GM21390 (cell line): Measurements from ENCODE around the gene SLC9A5.

ENCODE experiments used
- ATAC-seq: cut with Tn5 transposase; IDR thresholded peaks from one replicate; pipeline ENCODE4 v1.9.1; 2021; ENCODE audit not compliant: unreplicated experiment

The SLC9A5 gene, protein sequence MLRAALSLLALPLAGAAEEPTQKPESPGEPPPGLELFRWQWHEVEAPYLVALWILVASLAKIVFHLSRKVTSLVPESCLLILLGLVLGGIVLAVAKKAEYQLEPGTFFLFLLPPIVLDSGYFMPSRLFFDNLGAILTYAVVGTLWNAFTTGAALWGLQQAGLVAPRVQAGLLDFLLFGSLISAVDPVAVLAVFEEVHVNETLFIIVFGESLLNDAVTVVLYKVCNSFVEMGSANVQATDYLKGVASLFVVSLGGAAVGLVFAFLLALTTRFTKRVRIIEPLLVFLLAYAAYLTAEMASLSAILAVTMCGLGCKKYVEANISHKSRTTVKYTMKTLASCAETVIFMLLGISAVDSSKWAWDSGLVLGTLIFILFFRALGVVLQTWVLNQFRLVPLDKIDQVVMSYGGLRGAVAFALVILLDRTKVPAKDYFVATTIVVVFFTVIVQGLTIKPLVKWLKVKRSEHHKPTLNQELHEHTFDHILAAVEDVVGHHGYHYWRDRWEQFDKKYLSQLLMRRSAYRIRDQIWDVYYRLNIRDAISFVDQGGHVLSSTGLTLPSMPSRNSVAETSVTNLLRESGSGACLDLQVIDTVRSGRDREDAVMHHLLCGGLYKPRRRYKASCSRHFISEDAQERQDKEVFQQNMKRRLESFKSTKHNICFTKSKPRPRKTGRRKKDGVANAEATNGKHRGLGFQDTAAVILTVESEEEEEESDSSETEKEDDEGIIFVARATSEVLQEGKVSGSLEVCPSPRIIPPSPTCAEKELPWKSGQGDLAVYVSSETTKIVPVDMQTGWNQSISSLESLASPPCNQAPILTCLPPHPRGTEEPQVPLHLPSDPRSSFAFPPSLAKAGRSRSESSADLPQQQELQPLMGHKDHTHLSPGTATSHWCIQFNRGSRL

DNA sequence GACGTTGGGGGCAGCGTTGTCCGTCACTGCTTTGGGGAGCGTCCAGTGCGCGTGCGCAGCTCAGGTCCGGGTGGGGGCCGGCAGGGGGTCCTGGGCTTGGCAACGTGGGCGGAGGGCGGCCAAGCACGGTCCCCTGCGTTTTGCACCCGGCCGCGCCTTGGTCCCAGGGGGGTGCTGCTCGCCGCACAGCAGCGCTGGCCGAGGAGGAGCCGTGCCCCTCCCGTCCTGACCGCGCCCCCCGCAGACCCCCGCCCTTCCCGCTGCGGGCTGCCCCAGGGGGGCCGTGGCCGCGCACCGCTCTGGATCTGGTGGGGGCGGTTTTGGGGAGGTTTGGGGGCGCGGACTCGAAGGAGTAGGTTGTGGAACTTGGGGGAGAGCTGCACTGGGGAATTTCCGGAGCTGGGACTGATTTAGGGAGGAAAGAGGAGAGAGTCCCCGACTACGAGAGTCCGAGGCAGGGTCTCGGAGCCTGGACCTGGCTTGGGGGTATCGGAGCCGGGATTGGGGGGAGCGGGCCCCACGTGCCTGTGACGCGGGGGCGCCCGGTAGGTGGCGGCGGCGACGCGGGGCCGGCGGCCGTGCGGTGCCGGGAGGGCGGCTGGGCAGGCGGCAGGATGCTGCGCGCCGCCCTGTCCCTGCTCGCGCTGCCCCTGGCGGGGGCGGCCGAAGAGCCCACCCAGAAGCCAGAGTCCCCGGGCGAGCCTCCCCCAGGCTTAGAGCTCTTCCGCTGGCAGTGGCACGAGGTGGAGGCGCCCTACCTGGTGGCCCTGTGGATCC is at the start of gene SLC9A5:
Gene SLC9A5, plus strand, starts transcription at position 579 of the 777 bp plus-strand sequence. Its CDS starts 36 bp downstream, at position 615.
- ATAC-seq: no peak

DNA sequence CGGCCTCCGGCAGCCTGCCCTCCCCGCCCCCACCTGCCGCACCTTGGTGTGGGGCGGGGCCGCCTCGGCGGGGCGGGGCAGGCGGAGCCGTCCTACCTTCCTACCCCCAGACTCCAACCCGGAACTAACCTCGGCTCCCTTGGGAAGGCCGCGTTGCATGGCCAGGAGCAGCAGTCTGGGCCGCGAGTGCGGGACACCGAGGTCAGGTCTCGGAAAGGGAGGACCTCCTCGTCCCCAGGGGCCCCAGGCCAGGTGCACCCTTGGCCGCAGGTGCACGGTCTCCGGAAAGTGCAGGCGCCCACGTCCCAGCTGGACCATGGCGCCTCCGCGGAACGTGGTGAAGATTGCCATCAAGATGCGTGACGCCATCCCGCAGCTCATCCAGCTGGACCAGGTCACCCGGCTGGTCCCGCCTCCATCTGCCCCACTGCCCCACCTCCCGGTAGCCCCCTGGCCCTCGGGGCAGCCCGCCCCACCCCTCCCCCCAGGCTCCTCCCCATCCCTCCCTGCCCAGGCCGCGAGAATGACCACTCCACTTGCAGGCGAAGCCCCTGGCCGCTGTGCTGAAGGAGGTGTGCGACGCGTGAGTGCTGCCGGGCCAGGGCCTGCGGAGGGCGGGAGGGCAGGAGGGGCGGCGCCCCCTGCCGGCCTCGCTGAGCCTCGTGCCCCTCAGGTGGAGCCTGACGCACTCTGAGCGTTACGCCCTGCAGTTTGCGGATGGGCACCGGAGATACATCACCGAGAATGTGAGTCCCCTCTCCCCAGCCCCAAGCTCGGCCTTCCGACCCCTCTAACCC is 49.6 kb upstream of the SLC9A5 start, which contains the start of gene ELMO3:
Gene ELMO3, plus strand, starts transcription at position 121 of the 797 bp plus-strand sequence. Its CDS starts 196 bp downstream, at position 317.
- ATAC-seq: no peak

DNA sequence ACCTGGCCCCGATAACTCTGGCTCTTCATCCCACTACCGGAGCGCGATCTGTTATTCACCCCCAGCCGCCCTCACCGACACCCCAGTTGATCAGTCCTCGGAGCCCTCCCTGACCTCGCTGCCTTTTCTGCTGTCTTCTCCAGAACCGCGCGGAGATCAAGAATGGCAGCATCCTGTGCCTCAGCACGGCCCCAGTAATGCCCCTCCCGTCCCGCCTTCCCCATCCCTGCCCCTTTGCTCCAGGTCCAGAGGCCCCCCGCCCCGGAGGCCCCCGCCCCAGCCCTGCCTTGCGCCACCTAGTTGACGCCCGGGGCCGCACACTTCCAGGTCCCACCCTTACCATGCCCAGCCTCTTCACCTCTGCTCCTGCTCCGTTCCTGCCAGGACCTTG is 49.0 kb upstream of the SLC9A5 start:
- no peak for ATAC-seq

DNA sequence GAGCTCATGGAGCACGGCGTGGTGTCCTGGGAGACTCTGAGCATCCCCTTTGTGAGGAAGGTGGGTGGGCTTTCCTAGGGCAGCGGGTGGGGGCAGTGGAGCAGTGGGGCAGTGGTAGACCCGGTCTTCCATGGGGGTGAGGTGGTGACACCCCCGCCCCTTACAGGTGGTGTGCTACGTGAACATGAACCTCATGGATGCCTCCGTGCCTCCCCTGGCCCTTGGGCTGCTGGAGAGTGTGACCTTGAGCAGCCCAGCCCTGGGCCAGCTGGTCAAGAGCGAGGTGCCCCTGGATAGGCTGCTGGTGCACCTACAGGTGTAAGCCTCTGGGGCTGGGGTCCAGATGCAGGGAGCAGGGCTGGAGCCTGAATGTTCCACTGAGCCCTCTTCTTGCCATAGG is 48.3 kb upstream of the SLC9A5 start:
- ATAC-seq: no peak

DNA sequence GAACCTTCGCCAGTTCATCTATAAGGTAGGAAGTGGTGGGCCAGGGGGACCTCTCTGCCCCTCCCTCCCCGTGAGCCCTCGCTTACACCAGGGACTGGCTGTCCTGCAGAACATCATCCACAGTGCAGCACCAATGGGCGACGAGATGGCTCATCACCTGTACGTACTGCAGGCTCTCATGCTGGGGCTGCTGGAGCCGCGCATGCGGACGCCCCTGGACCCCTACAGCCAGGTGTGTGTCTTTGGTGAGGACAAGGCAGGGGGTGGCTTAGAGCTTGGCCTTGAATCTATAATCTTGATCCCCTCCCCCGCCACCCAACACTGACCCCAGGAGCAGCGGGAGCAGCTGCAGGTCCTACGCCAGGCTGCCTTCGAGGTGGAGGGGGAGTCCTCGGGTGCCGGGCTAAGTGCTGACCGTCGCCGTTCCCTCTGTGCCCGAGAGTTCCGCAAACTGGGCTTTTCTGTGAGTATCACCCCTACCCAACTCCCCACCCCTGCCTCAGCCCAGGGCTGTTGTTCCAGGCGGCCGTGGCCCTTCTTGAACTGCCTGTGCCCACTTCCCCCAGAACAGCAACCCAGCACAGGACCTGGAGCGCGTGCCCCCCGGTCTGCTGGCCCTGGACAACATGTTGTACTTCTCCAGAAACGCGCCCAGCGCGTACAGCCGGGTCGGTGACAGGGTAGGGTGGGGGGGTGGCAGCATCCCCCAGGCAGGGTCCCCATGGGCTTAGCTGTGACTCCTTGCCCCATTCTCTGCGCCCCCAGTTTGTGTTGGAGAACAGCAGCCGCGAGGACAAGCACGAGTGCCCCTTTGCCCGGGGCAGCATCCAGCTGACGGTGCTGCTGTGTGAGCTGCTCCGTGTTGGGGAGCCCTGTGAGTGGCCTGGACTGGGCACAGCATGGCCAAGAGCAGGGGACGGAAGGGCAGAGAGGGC is 47.1 kb upstream of the SLC9A5 start:
- no peak for ATAC-seq

DNA sequence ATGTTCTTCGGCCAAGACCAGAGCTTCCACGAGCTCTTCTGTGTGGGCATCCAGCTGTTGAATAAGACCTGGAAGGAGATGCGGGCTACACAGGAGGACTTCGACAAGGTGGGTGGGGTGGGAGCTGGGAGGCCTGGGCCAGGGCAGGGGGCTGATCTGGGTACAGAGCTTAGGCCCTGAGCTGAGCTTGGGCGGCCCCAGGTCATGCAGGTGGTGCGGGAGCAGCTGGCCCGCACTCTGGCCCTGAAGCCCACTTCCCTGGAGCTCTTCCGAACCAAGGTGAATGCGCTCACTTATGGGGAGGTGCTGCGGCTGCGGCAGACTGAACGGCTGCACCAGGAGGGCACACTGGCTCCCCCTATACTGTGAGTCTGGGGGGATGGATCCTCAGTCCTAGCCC is 46.4 kb upstream of the SLC9A5 start:
- no peak for ATAC-seq

DNA sequence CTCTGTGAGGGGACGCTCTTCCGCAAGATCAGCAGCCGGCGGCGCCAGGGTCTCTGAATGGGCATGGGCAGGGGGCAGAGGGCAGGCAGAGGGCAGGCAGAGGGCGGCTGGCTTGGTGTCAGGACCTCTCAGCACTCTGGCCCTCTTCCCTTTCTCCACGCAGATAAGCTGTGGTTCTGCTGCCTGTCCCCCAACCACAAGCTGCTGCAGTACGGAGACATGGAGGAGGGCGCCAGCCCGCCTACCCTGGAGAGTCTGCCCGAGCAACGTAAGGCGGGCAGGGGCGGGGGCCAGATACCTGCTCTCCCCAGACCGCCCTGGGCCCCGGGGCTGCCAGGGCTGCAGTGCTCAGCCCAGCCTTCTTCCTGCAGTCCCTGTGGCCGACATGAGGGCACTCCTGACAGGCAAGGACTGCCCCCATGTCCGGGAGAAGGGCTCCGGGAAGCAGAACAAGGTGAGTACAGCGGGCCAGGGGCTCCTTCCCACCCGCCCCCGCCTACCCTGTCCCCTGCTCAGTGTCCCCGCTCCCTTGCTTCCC is 45.8 kb upstream of the SLC9A5 start:
- no peak for ATAC-seq

DNA sequence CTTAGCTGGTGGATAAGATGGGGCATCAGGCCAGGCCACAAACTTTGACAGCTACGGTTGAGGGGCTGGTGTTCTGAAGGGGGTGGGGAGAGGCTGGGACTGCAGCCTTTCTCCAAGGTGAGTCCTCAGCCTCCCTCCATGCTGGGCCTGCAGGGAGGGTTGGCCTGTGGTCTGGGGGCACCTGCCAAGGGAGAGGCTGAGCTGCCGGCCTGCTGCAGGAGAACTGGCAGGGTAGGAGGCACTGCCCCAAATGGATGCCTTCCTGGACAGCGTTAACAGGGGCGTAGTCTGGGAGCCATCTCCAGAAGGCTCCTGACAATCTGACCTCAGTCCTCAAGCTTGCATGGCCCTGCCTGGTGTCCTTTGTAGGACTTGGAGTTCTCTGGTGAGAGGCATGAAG is 44.7 kb upstream of the SLC9A5 start:
- no peak for ATAC-seq

DNA sequence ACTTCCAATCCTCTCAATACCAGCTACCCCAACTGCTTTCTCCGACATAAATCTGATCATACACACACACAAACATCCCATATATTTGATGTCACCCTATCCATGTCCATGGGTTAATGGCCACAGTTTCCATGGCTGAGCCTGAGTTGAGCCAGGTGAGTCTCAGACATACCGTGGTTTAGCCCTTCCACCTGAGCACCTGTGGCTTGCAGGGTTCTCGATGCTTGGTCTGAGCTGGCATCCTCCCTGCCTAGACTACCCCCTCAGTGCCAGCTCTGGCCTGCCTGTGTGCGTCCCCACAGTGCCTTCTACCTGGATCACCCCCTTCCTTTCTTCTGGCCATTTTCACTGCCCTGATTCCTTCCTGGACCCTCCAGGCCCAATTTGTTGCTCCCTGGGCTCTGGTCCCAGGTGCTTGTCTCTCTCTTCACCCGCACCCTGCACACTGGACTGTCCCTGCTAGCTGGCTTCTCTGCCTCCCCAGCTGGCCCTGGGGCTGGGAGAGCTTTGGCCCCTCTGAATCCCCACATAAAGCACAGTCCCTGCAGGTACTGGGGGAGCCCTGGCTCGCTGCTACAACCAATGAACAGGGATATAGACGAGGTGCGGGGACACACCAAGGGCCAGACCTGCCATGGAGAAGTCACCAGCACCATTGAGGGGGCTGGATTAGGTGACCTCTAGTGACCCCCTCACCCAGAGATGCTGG is 42.5 kb upstream of the SLC9A5 start:
- ATAC-seq: no peak

DNA sequence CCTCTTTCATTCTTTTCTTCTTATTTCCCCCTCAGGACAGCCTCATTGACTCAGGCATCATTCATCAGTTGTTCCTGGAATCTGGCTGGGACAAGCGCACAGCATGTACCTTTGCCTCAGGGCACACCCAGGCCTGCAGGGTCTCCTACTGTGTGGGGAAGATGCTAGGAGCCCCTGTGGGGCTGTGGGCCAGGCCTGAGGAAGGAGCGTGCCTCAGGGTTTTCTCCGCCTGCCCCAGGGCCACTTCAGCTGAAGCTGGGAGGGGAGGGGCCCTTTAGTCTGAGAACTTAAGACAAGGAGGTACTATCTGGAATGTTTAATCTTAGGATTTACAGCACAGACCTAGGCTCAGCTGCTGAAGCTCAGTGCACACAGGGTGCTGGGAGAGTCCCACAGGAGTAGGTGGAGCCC is 41.9 kb upstream of the SLC9A5 start:
- no peak for ATAC-seq

DNA sequence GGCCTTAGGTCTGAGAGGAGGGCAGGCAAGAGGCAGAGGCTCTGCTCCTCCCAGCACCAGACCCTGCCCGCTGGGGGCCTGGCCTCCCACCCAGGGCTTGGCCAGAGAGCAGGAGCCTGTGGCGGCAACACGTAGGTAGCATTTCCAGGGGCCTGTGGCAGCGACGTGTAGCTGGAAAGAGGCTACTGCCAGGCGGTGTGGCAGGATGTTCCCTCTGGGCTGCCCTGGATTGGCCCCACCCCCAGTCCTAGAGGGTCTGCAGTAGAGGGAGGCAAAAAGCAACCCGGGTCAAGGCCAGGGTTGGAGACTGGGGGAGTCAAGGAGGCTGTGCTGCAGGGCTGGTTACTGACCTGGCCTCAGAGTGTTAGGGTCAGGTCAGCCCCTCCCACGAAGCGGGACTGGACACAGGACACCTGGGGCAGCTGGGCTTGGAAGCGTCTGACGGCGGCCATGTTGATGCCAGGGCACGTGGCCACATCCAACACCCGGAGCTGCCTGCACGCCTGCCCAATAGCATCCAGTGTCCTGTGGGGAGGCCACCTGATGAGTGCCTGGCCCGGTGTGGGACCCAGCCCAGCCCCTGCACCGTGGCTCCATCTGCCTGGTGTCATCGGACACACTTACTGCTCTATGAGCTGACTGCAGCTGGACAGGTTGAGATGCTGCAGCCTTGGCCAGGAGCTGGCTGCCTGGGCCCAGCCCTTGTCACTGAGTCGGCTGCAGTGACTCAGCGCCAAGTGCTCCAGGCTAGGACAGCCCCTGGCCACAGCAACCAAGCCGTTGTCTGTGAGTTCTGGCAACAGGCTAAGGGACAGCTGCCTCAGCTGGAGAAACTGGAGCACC is 41.3 kb upstream of the SLC9A5 start:
- no peak for ATAC-seq

DNA sequence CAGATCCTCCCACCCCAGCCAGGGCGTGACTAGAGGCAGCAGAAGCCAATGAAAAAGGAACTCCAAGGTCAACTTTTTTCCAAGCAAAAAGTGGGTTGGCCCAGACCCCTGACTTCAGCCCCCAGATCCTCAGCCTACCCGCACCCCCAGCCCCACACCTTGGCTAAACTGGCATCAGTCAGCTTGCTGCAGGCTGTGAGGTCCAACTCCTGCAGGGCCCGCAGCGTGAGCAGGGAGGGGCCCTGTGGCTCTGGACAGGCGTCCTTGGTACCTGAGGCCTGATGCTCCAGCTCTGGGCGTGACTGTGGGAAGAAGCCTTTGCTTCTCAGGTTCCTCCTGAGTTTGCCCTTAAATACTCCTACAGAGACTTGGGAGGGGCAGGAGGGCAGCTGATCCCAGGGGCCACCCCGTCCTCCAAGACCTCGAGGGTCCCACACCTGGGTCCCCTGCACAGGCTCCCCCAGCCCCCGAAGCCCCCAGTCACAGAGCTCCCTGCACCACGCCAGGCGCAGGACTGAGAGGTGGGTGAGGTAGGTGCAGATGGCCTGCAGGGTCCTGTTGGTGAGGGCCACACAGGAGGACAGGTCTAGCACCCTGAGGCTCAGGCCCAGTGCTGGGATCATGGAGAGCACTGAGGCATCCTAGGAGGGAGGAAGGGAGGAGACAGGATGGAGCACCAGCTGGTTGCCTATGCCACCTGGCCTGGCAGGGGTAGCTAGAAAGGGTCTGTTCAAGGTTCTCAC is 40.5 kb upstream of the SLC9A5 start:
- ATAC-seq: no peak

DNA sequence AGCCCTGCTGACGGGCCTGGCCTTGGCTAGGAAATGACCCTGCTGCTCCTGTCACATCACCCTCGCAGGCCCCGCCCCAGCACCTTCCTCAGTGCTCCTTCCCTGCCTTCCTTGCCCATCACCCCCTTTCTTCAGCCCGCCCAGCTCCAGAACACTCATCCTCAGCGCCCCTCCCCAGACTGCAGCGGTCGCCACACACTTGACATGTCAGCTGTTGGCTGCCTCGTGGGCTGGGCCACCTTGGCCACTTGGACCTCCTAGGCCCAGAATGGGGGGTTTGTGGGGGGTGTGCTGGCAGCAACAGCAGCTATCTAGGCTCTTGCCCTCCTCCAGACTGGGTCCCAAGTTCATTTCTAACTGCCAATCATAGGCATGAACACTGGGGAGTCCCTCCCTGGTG is 39.2 kb upstream of the SLC9A5 start:
- ATAC-seq: no peak

DNA sequence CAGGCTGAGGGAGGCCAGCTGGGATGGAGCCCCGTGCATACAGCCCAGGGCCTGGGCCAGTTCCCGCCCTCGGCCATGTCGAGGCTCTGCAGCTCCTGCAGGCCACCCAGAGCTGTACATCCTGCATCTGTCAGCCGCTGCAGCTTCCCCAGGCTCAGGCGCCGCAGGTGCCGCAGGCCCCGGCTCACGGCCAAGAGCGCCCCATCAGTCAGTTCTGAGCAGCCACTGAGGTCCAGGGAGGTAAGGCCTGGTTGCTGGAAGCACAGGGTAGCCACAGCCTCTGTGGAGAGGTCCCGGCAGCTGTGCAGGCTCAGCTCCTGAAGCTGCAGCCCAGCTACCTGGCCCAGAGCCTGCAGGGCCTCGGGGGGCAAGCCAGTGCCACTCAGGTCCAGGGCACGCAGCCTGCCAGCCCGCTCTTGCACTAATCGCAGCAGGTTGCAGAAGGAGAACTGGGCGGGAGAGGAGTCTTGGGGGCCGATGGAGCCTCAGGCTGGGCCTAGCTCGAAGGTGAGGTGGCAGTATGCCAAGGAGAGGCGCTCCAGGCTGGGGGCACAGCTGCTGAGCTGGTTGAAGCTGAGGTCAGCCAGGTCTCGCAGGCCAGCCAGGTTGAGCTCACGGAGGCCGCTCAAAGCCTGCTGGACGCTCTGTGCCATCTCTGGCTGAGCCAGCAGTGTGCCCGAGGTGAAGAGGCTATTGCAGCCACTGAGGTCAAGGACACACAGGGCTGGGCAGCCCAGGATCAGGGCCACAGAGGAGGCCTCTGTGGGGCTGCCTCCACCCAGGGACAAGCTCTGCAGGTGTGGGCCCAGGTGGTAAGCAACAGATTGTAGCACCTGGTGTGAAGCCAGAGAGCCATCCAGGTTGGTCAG is 38.5 kb upstream of the SLC9A5 start:
- no peak for ATAC-seq

DNA sequence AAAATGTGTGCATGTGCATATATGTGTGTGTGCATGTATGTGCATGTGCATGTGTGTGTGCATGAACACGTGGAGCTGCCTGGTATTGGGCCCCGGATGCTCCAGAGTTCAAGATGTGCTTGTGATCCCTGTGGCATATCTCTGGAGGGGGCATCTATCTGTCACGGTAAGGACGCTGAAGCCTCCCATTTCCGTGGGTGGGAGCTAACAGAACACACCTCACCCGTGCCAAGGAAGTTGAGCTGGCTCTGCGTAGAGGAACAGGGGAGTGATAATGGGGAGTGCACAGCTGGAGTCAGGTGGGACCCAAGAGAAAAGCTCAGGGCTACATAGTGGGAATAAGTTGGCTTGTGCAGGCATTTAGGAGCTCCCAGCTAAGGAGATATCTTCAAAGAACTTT is 37.1 kb upstream of the SLC9A5 start:
- no peak for ATAC-seq

DNA sequence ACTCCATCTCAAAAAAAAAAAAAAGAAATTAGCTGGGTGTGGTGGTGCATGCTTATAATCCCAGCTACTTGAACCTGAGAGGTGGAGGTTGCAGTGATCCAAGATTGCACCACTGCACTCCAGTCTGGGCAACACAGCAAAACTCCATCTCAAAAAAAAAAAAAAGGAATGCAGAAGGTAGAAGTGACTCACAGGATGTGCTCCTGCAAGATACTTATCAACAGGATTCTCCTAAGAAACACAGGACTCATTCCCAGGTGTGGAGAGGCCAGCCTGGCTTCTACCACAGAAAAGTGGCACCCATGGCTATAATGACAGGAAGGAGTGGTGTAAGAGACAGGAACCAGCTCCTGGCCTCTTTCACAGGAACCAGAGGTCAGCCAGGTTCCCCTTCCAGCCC is 36.0 kb upstream of the SLC9A5 start:
- no peak for ATAC-seq
